ENCODE results near the gene M6PR.
"Not testable (repeated sequence)": the region's sequence is repeated elsewhere in the genome, so short reads cannot be mapped to it uniquely, and the experiment has no call there.

M6PR gene

GRCh38 chr12:8950702-8951478 is 1.4 kb upstream of the M6PR start:
- DNase-seq (ENCODE audit: low read depth) = no peak

- DNase-seq (ENCODE audit: low read depth) = no peak
Observed at GRCh38 chr12:8950221-8950527, 729 bp upstream of the M6PR start.

- peak; percentile 14 for DNase-seq (ENCODE audit: low read depth)
Observed at GRCh38 chr12:8948701-8949341, 624 bp downstream of the M6PR start.

- no peak for DNase-seq (ENCODE audit: low read depth)
Observed at GRCh38 chr12:8947737-8948136, 1.7 kb downstream of the M6PR start.

GRCh38 chr12:8946733-8947132 is 2.7 kb downstream of the M6PR start:
- DNase-seq (ENCODE audit: low read depth) = no peak

GRCh38 chr12:8943565-8944186 is 5.8 kb downstream of the M6PR start:
- DNase-seq (ENCODE audit: low read depth) = no peak

GRCh38 chr12:8941691-8942478 is 7.6 kb downstream of the M6PR start:
- DNase-seq (ENCODE audit: low read depth) = no peak

- DNase-seq (ENCODE audit: low read depth) = not testable (repeated sequence)
Observed at GRCh38 chr12:8937842-8938442, 11.5 kb downstream of the M6PR start.

- DNase-seq (ENCODE audit: low read depth) = no peak
Observed at GRCh38 chr12:8936735-8937134, 12.7 kb downstream of the M6PR start.

GRCh38 chr12:8934080-8934479 is 15.4 kb downstream of the M6PR start:
- not testable (repeated sequence) for DNase-seq (ENCODE audit: low read depth)

- DNase-seq (ENCODE audit: low read depth) = not testable (repeated sequence)
Observed at GRCh38 chr12:8932464-8932863, 17.0 kb downstream of the M6PR start.

- not testable (repeated sequence) for DNase-seq (ENCODE audit: low read depth)
Observed at GRCh38 chr12:8930655-8931323, 18.7 kb downstream of the M6PR start.

GRCh38 chr12:8922544-8922943 is 26.9 kb downstream of the M6PR start:
- DNase-seq (ENCODE audit: low read depth) = no peak

GRCh38 chr12:8919643-8920042 is 29.8 kb downstream of the M6PR start:
- not testable (repeated sequence) for DNase-seq (ENCODE audit: low read depth)

- DNase-seq (ENCODE audit: low read depth) = no peak
Observed at GRCh38 chr12:8917751-8918150, 31.7 kb downstream of the M6PR start.

GRCh38 chr12:8917031-8917430 is 32.4 kb downstream of the M6PR start:
- no peak for DNase-seq (ENCODE audit: low read depth)

- DNase-seq (ENCODE audit: low read depth) = no peak
Observed at GRCh38 chr12:8916154-8916553, 33.3 kb downstream of the M6PR start.

- peak; percentile 24 for DNase-seq (ENCODE audit: low read depth)
Observed at GRCh38 chr12:8914716-8915526, 34.5 kb downstream of the M6PR start.

- DNase-seq (ENCODE audit: low read depth) = peak; percentile 61
Observed at GRCh38 chr12:8914033-8914715, 35.3 kb downstream of the M6PR start, which contains the start of gene PHC1. Gene PHC1, plus strand, starts transcription at chr12:8914509. Its CDS starts 3,169 bp downstream, at chr12:8917678.

GRCh38 chr12:8913702-8914032 is 35.8 kb downstream of the M6PR start:
- no peak for DNase-seq (ENCODE audit: low read depth)

All from HS-27A (cell line).